DND-41 (cell line): Measurements from ENCODE around the gene TET2.

Experiments used
- ATAC-seq: fragments of 200-7000 bp; cut with Tn5 transposase; 3 replicates; pipeline ENCODE4 v1.9.1; 2021; ENCODE audit warnings: low read depth; ENCODE audit not compliant: insufficient read depth
- DNase-seq: peaks from one replicate; pipeline ENCODE4 v3.0.0-alpha.2; 2020
- H2AFZ ChIP-seq: 2 replicates; pipeline ENCODE4 v1.6.0; 2012; ENCODE audit warnings: low read depth, low read length
- H3K27ac ChIP-seq: 2 replicates; pipeline ENCODE4 v1.5.1; 2012; ENCODE audit warnings: low read length, inconsistent platforms
- H3K27me3 ChIP-seq: fragments of 200-600 bp; sonication (generic); 2 replicates; pipeline ENCODE4 v1.6.0; 2012; ENCODE audit warnings: low read length, mild to moderate bottlenecking, inconsistent platforms; ENCODE audit not compliant: insufficient read depth, poor library complexity
- H3K36me3 ChIP-seq: 2 replicates; pipeline ENCODE4 v1.5.1; 2012; ENCODE audit warnings: low read length, inconsistent platforms; ENCODE audit not compliant: insufficient read depth
- H3K4me1 ChIP-seq: 2 replicates; pipeline ENCODE4 v1.5.1; 2012; ENCODE audit warnings: mild to moderate bottlenecking, low read length; ENCODE audit not compliant: insufficient read depth
- H3K4me2 ChIP-seq: 2 replicates; pipeline ENCODE4 v1.6.0; 2012; ENCODE audit warnings: mild to moderate bottlenecking, moderate library complexity, low read length, inconsistent platforms; ENCODE audit not compliant: insufficient read depth
- H3K4me3 ChIP-seq, 2 experiments: fragments of 200-600 bp in 1 of 2; shearing (Covaris generic) in 1 of 2; 2 replicates each; pipeline ENCODE4 v1.5.1; 2012 to 2016; ENCODE audit warnings: inconsistent platforms in 2 of 2, low read length in 2 of 2, mild to moderate bottlenecking in 2 of 2, low read depth in 1 of 2, moderate library complexity in 1 of 2
- H3K79me2 ChIP-seq: 2 replicates; pipeline ENCODE4 v1.6.0; 2012; ENCODE audit warnings: low read length, inconsistent platforms; ENCODE audit not compliant: insufficient read depth
- H3K9ac ChIP-seq: 2 replicates; pipeline ENCODE4 v1.6.0; 2012; ENCODE audit warnings: low read depth, mild to moderate bottlenecking, inconsistent platforms, low read length, moderate library complexity
- H3K9me3 ChIP-seq: 2 replicates; pipeline ENCODE4 v1.5.1; 2012; ENCODE audit warnings: low read length, moderate library complexity, mild to moderate bottlenecking, inconsistent platforms; ENCODE audit not compliant: insufficient read depth, severe bottlenecking
- H4K20me1 ChIP-seq: 2 replicates; pipeline ENCODE4 v1.6.0; 2012; ENCODE audit warnings: low read length; ENCODE audit not compliant: insufficient read depth
- EZH2 ChIP-seq: IDR thresholded peaks from 3 replicates; pipeline ENCODE4 v1.6.1; 2012; ENCODE audit warnings: borderline replicate concordance, low read depth, mild to moderate bottlenecking, moderate library complexity, low read length, inconsistent platforms; ENCODE audit not compliant: severe bottlenecking
- TF ChIP-seq, protein P1 (sequence below): IDR thresholded peaks from 2 replicates; pipeline ENCODE4 v1.5.1; 2012; ENCODE audit warnings: borderline replicate concordance, low read length, moderate library complexity, mild to moderate bottlenecking; ENCODE audit not compliant: poor library complexity, severe bottlenecking; ENCODE audit errors: extremely low read depth

The TET2 gene

DNA sequence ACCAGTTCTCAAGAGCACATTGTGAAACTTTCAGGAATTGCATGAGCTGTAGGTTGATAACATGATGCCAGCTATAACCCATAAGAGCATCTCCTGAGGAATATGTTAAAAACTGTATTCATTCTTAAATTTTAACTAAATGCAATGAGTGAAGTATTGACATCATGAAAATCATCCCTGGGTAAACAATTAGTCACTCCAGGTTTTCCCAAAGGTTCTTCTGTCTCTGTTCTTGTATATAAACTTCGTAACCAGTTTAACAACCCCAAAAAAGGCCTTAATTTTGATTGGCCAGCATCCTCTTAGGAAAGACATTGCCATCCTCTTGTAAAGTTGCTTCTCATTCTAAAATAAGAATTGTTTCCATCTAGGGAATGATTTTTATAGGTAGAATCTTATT lies 80.4 kb downstream of the TET2 start:
- Histone ChIP-seq H3K27me3 (no peaks in the 10 kb centered on the region), H3K27ac (no peak overlapping the region), H3K4me2 (no peak overlapping the region), H4K20me1 (no peaks in the 10 kb centered on the region), H3K9me3 (no peaks in the 10 kb centered on the region), H3K36me3 (no peaks in the 10 kb centered on the region), H3K4me3 (no peak overlapping the region), H3K9ac (no peak overlapping the region), H2AFZ (no peak overlapping the region), H3K79me2 (no peaks in the 10 kb centered on the region), H3K4me1 (no peaks in the 10 kb centered on the region)
- DNase-seq, result no peak
- TF ChIP-seq, protein P1, sequence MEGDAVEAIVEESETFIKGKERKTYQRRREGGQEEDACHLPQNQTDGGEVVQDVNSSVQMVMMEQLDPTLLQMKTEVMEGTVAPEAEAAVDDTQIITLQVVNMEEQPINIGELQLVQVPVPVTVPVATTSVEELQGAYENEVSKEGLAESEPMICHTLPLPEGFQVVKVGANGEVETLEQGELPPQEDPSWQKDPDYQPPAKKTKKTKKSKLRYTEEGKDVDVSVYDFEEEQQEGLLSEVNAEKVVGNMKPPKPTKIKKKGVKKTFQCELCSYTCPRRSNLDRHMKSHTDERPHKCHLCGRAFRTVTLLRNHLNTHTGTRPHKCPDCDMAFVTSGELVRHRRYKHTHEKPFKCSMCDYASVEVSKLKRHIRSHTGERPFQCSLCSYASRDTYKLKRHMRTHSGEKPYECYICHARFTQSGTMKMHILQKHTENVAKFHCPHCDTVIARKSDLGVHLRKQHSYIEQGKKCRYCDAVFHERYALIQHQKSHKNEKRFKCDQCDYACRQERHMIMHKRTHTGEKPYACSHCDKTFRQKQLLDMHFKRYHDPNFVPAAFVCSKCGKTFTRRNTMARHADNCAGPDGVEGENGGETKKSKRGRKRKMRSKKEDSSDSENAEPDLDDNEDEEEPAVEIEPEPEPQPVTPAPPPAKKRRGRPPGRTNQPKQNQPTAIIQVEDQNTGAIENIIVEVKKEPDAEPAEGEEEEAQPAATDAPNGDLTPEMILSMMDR, result no peak
- no peak for TF ChIP-seq EZH2
- ATAC-seq, result no peak

GRCh38 chr4:105230287-105230686 lies 83.6 kb downstream of the TET2 start:
- no peak for ATAC-seq
- no peaks in the 10 kb centered on the region for H3K79me2 ChIP-seq

DNA sequence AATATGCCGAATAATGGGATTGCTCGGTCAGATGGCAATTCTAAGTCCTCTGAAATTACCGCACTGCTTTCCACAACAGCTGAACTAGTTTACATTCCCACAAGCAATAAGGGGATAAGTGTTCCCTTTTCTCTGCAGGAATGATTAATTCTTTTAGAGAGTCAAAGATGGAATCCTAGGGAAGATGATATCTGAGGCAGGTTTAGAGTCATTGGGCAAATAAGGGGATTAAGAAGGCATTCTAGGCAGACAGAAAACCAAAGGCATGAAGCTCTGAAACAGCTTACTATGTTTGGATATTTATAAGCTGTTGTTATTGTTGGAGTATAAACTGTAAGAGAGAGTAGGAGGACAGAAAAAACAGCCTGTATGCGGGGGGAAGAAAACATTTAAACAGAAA lies 85.7 kb downstream of the TET2 start:
- Histone ChIP-seq H2AFZ (no peak overlapping the region), H3K4me2 (no peak overlapping the region), H3K9me3 (no peaks in the 10 kb centered on the region), H3K79me2 (no peaks in the 10 kb centered on the region), H3K27ac (no peak overlapping the region), H3K36me3 (no peaks in the 10 kb centered on the region), H3K27me3 (peaks cover 3% of the 10 kb centered on the region), H3K4me3 (no peak overlapping the region), H4K20me1 (no peaks in the 10 kb centered on the region), H3K4me1 (no peaks in the 10 kb centered on the region), H3K9ac (no peak overlapping the region)
- DNase-seq (no peak), ATAC-seq (no peak)
- no peak for TF ChIP-seq EZH2
- TF ChIP-seq, protein P1, result no peak

More at GRCh38 chr4:105230287-105230686, 83.6 kb downstream of the TET2 start:
- Histone ChIP-seq H3K27me3 (no peaks in the 10 kb centered on the region), H3K36me3 (no peaks in the 10 kb centered on the region), H4K20me1 (no peaks in the 10 kb centered on the region), H3K9ac (no peak overlapping the region), H3K4me3 (no peak overlapping the region), H3K4me2 (no peak overlapping the region), H3K4me1 (no peaks in the 10 kb centered on the region), H2AFZ (no peak overlapping the region), H3K9me3 (no peaks in the 10 kb centered on the region), H3K27ac (no peak overlapping the region)
- no peak for DNase-seq
- TF ChIP-seq, protein P1, result no peak
- TF ChIP-seq EZH2, result no peak

GRCh38 chr4:105234582-105234981 lies 87.9 kb downstream of the TET2 start:
- Histone ChIP-seq H3K4me3 (no peak overlapping the region), H3K9me3 (no peaks in the 10 kb centered on the region), H3K9ac (no peak overlapping the region), H3K4me2 (no peak overlapping the region), H4K20me1 (no peaks in the 10 kb centered on the region), H2AFZ (no peak overlapping the region), H3K27ac (no peak overlapping the region), H3K36me3 (no peaks in the 10 kb centered on the region), H3K79me2 (no peaks in the 10 kb centered on the region), H3K4me1 (no peaks in the 10 kb centered on the region), H3K27me3 (peaks cover 3% of the 10 kb centered on the region)
- ATAC-seq, result no peak
- no peak for DNase-seq
- no peak for TF ChIP-seq EZH2
- TF ChIP-seq, protein P1, result no peak
